Breast epithelium (tissue), 3 donors: Measurements from ENCODE around the gene MX1.

Source experiments
- CTCF ChIP-seq, 3 donors: fragments of 450-650 bp; IDR thresholded peaks; one replicate each; pipeline ENCODE4 v1.5.1; 2016 to 2017; ENCODE audit warnings: antibody characterized with exemption in 3 of 3, mild to moderate bottlenecking in 3 of 3, moderate library complexity in 3 of 3
- POLR2A ChIP-seq: fragments of 450-650 bp; IDR thresholded peaks from one replicate; pipeline ENCODE4 v1.6.1; 2016; ENCODE audit warnings: antibody characterized with exemption, mild to moderate bottlenecking, moderate library complexity
- POLR2AphosphoS5 ChIP-seq, 3 donors: sonication (generic); formaldehyde crosslinking; IDR thresholded peaks; one replicate each; pipeline ENCODE4 v1.6.1; 2017; ENCODE audit warnings: antibody characterized with exemption in 3 of 3

- TF ChIP-seq CTCF (IDR thresholded peaks at IDR 0.05) (no peak), POLR2A (no peak), POLR2AphosphoS5 (IDR thresholded peaks at IDR 0.05) (no peak)
Measured at GRCh38 chr21:41422546-41423304, 3.3 kb upstream of the MX1 start.
